ENCODE measurements around the gene FREM3.
"Not testable (repeated sequence)": the region's sequence is repeated elsewhere in the genome, so short reads cannot be mapped to it uniquely, and the experiment has no call there.

The FREM3 gene

DNA sequence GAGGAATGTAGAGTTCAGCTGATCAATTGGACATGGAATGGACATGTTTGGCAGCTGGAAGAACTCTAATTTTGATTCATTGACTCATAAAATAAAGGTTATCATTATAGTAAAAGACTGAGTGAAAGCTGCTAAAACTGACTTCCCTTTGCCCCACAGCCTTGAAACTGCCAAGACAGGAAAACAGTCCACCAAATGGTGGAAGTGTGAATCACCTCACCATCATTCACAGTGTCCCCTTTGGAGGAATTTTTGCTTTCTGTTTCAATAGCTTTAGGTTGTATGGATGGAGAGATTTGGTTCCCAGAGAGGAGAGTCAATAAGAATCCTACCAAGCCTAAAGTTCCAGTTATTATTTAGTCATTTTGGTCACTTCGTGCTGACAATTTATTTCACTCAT lies 20.8 kb upstream of the FREM3 start:
- H3K36me3 ChIP-seq (ENCODE audit: control insufficient read depth in 1 of 2, insufficient read depth in 2 of 2, low read depth in 1 of 2, low read length in 2 of 2) = no peaks in the 10 kb centered on the region
- no peaks in the 10 kb centered on the region for H3K79me1 ChIP-seq (replicated peaks; ENCODE audit: low read length, poor library complexity, severe bottlenecking)
- H2BK120ac ChIP-seq (ENCODE audit: low read depth, low read length) = no peak overlapping the region
- no peak overlapping the region for H2BK5ac ChIP-seq (ENCODE audit: low read depth, low read length, poor library complexity, severe bottlenecking)
- H3K4me2 ChIP-seq (ENCODE audit: low read length, poor library complexity, severe bottlenecking) = no peak overlapping the region
- H3K14ac ChIP-seq (ENCODE audit: low read length in 2 of 2) = no peak overlapping the region
- no peak overlapping the region for H3K4ac ChIP-seq (ENCODE audit: low read depth in 1 of 2, low read length in 2 of 2)
- no peak overlapping the region for H3K9ac ChIP-seq (ENCODE audit: low read length)
- H3K18ac ChIP-seq (ENCODE audit: low read depth in 1 of 2, low read length in 2 of 2) = no peak overlapping the region
- H3K27ac ChIP-seq (ENCODE audit: low read length, poor library complexity, severe bottlenecking) = no peak overlapping the region
- no peak overlapping the region for H4K8ac ChIP-seq (ENCODE audit: low read length)
- no peak for DNase-seq
- H2BK15ac ChIP-seq (ENCODE audit: low read depth, poor library complexity, severe bottlenecking) = no peak overlapping the region
- no CpG with 5 or more reads among the region's 1 CpG for WGBS
- no peaks in the 10 kb centered on the region for H3K9me3 ChIP-seq (ENCODE audit: control insufficient read depth, low read length)
- no peak overlapping the region for H4K91ac ChIP-seq (ENCODE audit: low read length)
- no peaks in the 10 kb centered on the region for H3K27me3 ChIP-seq (ENCODE audit: control insufficient read depth in 1 of 2, insufficient read depth in 1 of 2, low read length in 2 of 2)
- H3K4me1 ChIP-seq (ENCODE audit: control insufficient read depth, insufficient read depth, low read depth, low read length) = no peaks in the 10 kb centered on the region
- no peak overlapping the region for H3K23ac ChIP-seq (ENCODE audit: low read length in 2 of 2)
- no peak overlapping the region for H3K4me3 ChIP-seq (ENCODE audit: insufficient read depth in 1 of 2, low read depth in 1 of 2, low read length in 2 of 2)
- no peak overlapping the region for H2BK12ac ChIP-seq (ENCODE audit: low read length in 2 of 2)
- no peak overlapping the region for H2AFZ ChIP-seq (ENCODE audit: low read depth, low read length)
- H2AK5ac ChIP-seq (ENCODE audit: low read length, severe bottlenecking) = no peak overlapping the region

DNA sequence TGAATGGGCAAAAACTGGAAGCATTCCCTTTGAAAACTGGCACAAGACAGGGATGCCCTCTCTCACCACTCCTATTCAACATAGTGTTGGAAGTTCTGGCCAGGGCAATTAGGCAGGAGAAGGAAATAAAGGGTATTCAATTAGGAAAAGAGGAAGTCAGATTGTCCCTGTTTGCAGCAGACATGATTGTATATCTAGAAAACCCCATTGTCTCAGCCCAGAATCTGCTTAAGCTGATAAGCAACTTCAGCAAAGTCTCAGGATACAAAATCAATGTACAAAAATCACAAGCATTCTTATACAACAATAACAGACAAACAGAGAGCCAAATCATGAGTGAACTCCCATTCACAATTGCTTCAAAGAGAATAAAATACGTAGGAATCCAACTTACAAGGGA lies 18.3 kb upstream of the FREM3 start:
- not testable (repeated sequence) for H3K4me1 ChIP-seq (ENCODE audit: control insufficient read depth, insufficient read depth, low read depth, low read length); H2AK5ac ChIP-seq (ENCODE audit: low read length, severe bottlenecking); H2BK5ac ChIP-seq (ENCODE audit: low read depth, low read length, poor library complexity, severe bottlenecking); H3K27me3 ChIP-seq (ENCODE audit: control insufficient read depth in 1 of 2, insufficient read depth in 1 of 2, low read length in 2 of 2); H3K4me2 ChIP-seq (ENCODE audit: low read length, poor library complexity, severe bottlenecking); H2BK15ac ChIP-seq (ENCODE audit: low read depth, poor library complexity, severe bottlenecking); H3K36me3 ChIP-seq (ENCODE audit: control insufficient read depth in 1 of 2, insufficient read depth in 2 of 2, low read depth in 1 of 2, low read length in 2 of 2); H3K27ac ChIP-seq (ENCODE audit: low read length, poor library complexity, severe bottlenecking); H3K9me3 ChIP-seq (ENCODE audit: control insufficient read depth, low read length); H2BK120ac ChIP-seq (ENCODE audit: low read depth, low read length); H3K23ac ChIP-seq (ENCODE audit: low read length in 2 of 2); DNase-seq; H4K91ac ChIP-seq (ENCODE audit: low read length); H3K79me1 ChIP-seq (replicated peaks; ENCODE audit: low read length, poor library complexity, severe bottlenecking); H3K4ac ChIP-seq (ENCODE audit: low read depth in 1 of 2, low read length in 2 of 2); H3K18ac ChIP-seq (ENCODE audit: low read depth in 1 of 2, low read length in 2 of 2); H2AFZ ChIP-seq (ENCODE audit: low read depth, low read length); H3K14ac ChIP-seq (ENCODE audit: low read length in 2 of 2); H3K4me3 ChIP-seq (ENCODE audit: insufficient read depth in 1 of 2, low read depth in 1 of 2, low read length in 2 of 2); H3K9ac ChIP-seq (ENCODE audit: low read length); H4K8ac ChIP-seq (ENCODE audit: low read length); H2BK12ac ChIP-seq (ENCODE audit: low read length in 2 of 2)
- no CpG with 5 or more reads among the region's 1 CpG for WGBS

DNA sequence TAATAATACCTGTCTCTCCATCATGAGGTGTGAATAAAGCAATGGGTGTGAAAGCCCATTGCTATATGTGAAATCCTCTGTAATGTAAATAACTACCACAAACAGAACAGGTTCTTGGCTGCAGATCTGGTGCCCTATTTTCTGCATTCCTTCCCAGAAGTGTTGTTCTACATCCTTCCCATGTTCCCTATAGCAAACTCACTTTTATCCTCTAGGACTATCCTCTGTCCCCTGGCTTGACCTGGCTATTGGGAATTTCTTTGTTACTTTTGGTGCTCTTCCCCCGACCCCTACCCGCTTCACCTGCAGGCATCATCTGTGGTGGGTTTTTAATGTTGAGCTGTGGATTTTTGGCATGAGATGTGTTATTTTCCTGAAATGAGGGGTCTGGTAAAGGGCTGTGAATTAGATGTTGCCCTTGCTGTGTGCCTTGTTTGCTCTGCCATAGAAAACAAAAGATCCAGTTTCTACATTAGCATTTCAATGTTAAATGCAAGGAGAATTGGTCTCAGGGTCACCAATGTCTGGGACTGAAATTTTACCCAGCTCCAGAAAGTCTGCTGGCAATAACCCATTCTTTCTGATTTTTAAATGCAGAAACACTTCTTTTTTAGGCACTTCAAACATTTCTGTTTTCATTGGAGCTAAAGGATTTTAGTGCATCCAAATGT lies 13.6 kb upstream of the FREM3 start:
- no peaks in the 10 kb centered on the region for H3K27me3 ChIP-seq (ENCODE audit: control insufficient read depth in 1 of 2, insufficient read depth in 1 of 2, low read length in 2 of 2)
- 100% methylated on average over 2 of the region's 2 CpGs for WGBS

DNA sequence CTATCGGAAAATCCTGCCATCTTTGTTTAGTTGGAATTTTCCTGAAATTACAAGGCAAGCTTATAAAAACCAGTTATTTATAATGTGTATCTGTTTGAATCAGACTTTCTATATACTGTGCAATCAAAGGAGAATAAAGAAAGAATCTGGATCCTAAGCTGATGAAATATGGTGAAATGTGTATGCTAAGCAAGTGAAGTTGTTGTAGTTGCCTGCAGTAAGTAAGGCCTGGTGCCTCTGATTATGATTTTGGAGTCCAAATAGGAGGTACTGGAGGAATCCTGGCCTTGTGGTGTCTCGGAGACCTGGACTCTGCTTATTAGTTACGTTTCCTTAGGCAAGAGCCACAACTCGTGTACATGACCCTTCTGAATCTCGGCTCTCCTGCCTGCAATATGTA lies 13.1 kb upstream of the FREM3 start:
- Histone ChIP-seq H3K79me1 (replicated peaks; ENCODE audit: low read length, poor library complexity, severe bottlenecking) (no peaks in the 10 kb centered on the region), H3K23ac (ENCODE audit: low read length in 2 of 2) (no peak overlapping the region), H3K27me3 (ENCODE audit: control insufficient read depth in 1 of 2, insufficient read depth in 1 of 2, low read length in 2 of 2) (no peaks in the 10 kb centered on the region), H3K4me3 (ENCODE audit: insufficient read depth in 1 of 2, low read depth in 1 of 2, low read length in 2 of 2) (no peak overlapping the region), H3K4me2 (ENCODE audit: low read length, poor library complexity, severe bottlenecking) (no peak overlapping the region), H3K9ac (ENCODE audit: low read length) (no peak overlapping the region), H2AK5ac (ENCODE audit: low read length, severe bottlenecking) (no peak overlapping the region), H2AFZ (ENCODE audit: low read depth, low read length) (no peak overlapping the region), H3K4ac (ENCODE audit: low read depth in 1 of 2, low read length in 2 of 2) (no peak overlapping the region), H3K4me1 (ENCODE audit: control insufficient read depth, insufficient read depth, low read depth, low read length) (no peaks in the 10 kb centered on the region), H2BK15ac (ENCODE audit: low read depth, poor library complexity, severe bottlenecking) (no peak overlapping the region), H2BK12ac (ENCODE audit: low read length in 2 of 2) (no peak overlapping the region), H2BK5ac (ENCODE audit: low read depth, low read length, poor library complexity, severe bottlenecking) (no peak overlapping the region), H2BK120ac (ENCODE audit: low read depth, low read length) (no peak overlapping the region), H3K14ac (ENCODE audit: low read length in 2 of 2) (no peak overlapping the region), H3K18ac (ENCODE audit: low read depth in 1 of 2, low read length in 2 of 2) (no peak overlapping the region), H4K91ac (ENCODE audit: low read length) (no peak overlapping the region), H4K8ac (ENCODE audit: low read length) (no peak overlapping the region), H3K36me3 (ENCODE audit: control insufficient read depth in 1 of 2, insufficient read depth in 2 of 2, low read depth in 1 of 2, low read length in 2 of 2) (no peaks in the 10 kb centered on the region), H3K9me3 (ENCODE audit: control insufficient read depth, low read length) (no peaks in the 10 kb centered on the region), H3K27ac (ENCODE audit: low read length, poor library complexity, severe bottlenecking) (no peak overlapping the region)
- no peak for DNase-seq
- WGBS = no CpG with 5 or more reads among the region's 5 CpGs

More for the DNA sequence above, 13.6 kb upstream of the FREM3 start:
- Histone ChIP-seq H2BK15ac (ENCODE audit: low read depth, poor library complexity, severe bottlenecking) (no peak overlapping the region), H3K27ac (ENCODE audit: low read length, poor library complexity, severe bottlenecking) (no peak overlapping the region), H3K4ac (ENCODE audit: low read depth in 1 of 2, low read length in 2 of 2) (no peak overlapping the region), H2BK120ac (ENCODE audit: low read depth, low read length) (no peak overlapping the region), H2BK12ac (ENCODE audit: low read length in 2 of 2) (no peak overlapping the region), H3K23ac (ENCODE audit: low read length in 2 of 2) (no peak overlapping the region), H3K79me1 (replicated peaks; ENCODE audit: low read length, poor library complexity, severe bottlenecking) (no peaks in the 10 kb centered on the region), H2AFZ (ENCODE audit: low read depth, low read length) (no peak overlapping the region), H2AK5ac (ENCODE audit: low read length, severe bottlenecking) (no peak overlapping the region), H3K4me2 (ENCODE audit: low read length, poor library complexity, severe bottlenecking) (no peak overlapping the region), H3K9ac (ENCODE audit: low read length) (no peak overlapping the region), H3K4me1 (ENCODE audit: control insufficient read depth, insufficient read depth, low read depth, low read length) (no peaks in the 10 kb centered on the region), H3K36me3 (ENCODE audit: control insufficient read depth in 1 of 2, insufficient read depth in 2 of 2, low read depth in 1 of 2, low read length in 2 of 2) (no peaks in the 10 kb centered on the region), H3K9me3 (ENCODE audit: control insufficient read depth, low read length) (no peaks in the 10 kb centered on the region), H4K8ac (ENCODE audit: low read length) (no peak overlapping the region), H3K4me3 (ENCODE audit: insufficient read depth in 1 of 2, low read depth in 1 of 2, low read length in 2 of 2) (no peak overlapping the region), H3K14ac (ENCODE audit: low read length in 2 of 2) (no peak overlapping the region), H2BK5ac (ENCODE audit: low read depth, low read length, poor library complexity, severe bottlenecking) (no peak overlapping the region), H4K91ac (ENCODE audit: low read length) (no peak overlapping the region), H3K18ac (ENCODE audit: low read depth in 1 of 2, low read length in 2 of 2) (no peak overlapping the region)
- DNase-seq = no peak
